Neural cell (in vitro differentiated cells): Measurements from ENCODE around the gene PPOX. TPM values are rescaled to one million over a fixed set of nuclear protein-coding genes. Genes with fewer than 3 reads are reported as not detected.

Experiments
- H2AFZ ChIP-seq: fragments of 200-600, 300-800 bp; sonication (generic), shearing (Covaris generic); 2 replicates; pipeline ENCODE4 v1.6.0; 2014; ENCODE audit warnings: low read depth, mild to moderate bottlenecking, antibody characterized with exemption, low read length, moderate library complexity
- H3F3A ChIP-seq: fragments of 200-600 bp; shearing (Covaris generic); 2 replicates; pipeline ENCODE4 v1.6.1; 2016; ENCODE audit warnings: mild to moderate bottlenecking, moderate library complexity, mixed read lengths, antibody characterized with exemption, low read length; ENCODE audit not compliant: insufficient read depth, poor library complexity, severe bottlenecking
- H3K27ac ChIP-seq: fragments of 200-600, 300-800 bp; sonication (generic), shearing (Covaris generic); 2 replicates; pipeline ENCODE4 v1.5.1; 2014; ENCODE audit warnings: mild to moderate bottlenecking, low read length, moderate library complexity
- H3K27me3 ChIP-seq: fragments of 300-800, 200-600 bp; sonication (generic), shearing (Covaris generic); 2 replicates; pipeline ENCODE4 v1.6.0; 2014; ENCODE audit warnings: mild to moderate bottlenecking, low read depth, low read length, moderate library complexity; ENCODE audit not compliant: insufficient read depth
- H3K36me3 ChIP-seq: fragments of 300-800, 200-600 bp; sonication (generic), shearing (Covaris generic); 2 replicates; pipeline ENCODE4 v1.5.1; 2014; ENCODE audit warnings: mild to moderate bottlenecking, antibody characterized with exemption, low read length, moderate library complexity; ENCODE audit not compliant: insufficient read depth
- H3K4me2 ChIP-seq: fragments of 300-800, 200-600 bp; sonication (generic), shearing (Covaris generic); 2 replicates; pipeline ENCODE4 v1.6.0; 2014; ENCODE audit warnings: mild to moderate bottlenecking, low read length
- H3K4me3 ChIP-seq: fragments of 300-800, 200-600 bp; sonication (generic), shearing (Covaris generic); 2 replicates; pipeline ENCODE4 v1.5.1; 2014; ENCODE audit warnings: mild to moderate bottlenecking, low read length, moderate library complexity
- H3K79me2 ChIP-seq: fragments of 200-600 bp; shearing (Covaris generic); replicated peaks from 2 replicates; pipeline ENCODE4 v1.6.0; 2014; ENCODE audit warnings: mild to moderate bottlenecking, low read length, moderate library complexity; ENCODE audit not compliant: insufficient read depth
- H3K9ac ChIP-seq: fragments of 300-800, 200-600 bp; sonication (generic), shearing (Covaris generic); 2 replicates; pipeline ENCODE4 v1.6.1; 2016; ENCODE audit warnings: mild to moderate bottlenecking, low read length, mixed read lengths
- H3K9me2 ChIP-seq: fragments of 200-600 bp; shearing (Covaris generic); 2 replicates; pipeline ENCODE4 v1.6.1; 2016; ENCODE audit warnings: mild to moderate bottlenecking, low read length, mixed read lengths; ENCODE audit not compliant: insufficient read depth
- H3K9me3 ChIP-seq: fragments of 200-600, 300-800 bp; sonication (generic), shearing (Covaris generic); 2 replicates; pipeline ENCODE4 v1.6.1; 2016; ENCODE audit warnings: mild to moderate bottlenecking, mixed run types, low read length, moderate library complexity, mixed read lengths
- H4K20me1 ChIP-seq: fragments of 200-600 bp; shearing (Covaris generic); 2 replicates; pipeline ENCODE4 v1.6.1; 2016; ENCODE audit warnings: mild to moderate bottlenecking, mixed run types; ENCODE audit not compliant: insufficient read depth
- CTCF ChIP-seq: fragments of 450-650 bp; IDR thresholded peaks from 2 replicates; pipeline ENCODE4 v1.5.1; 2014; ENCODE audit warnings: antibody characterized with exemption, mild to moderate bottlenecking, moderate library complexity; ENCODE audit not compliant: poor library complexity, severe bottlenecking
- EP300 ChIP-seq: fragments of 450-650 bp; conservative IDR thresholded peaks from 2 replicates; pipeline ENCODE4 v1.6.1; 2014; ENCODE audit warnings: antibody characterized with exemption, mild to moderate bottlenecking, moderate library complexity; ENCODE audit not compliant: poor library complexity, severe bottlenecking
- EZH2 ChIP-seq: fragments of 200-600, 300-800 bp; shearing (Covaris generic), sonication (generic); IDR thresholded peaks from 2 replicates; pipeline ENCODE4 v1.6.1; 2014; ENCODE audit warnings: antibody characterized with exemption, low read length, borderline replicate concordance, mild to moderate bottlenecking; ENCODE audit not compliant: insufficient read depth, poor library complexity, severe bottlenecking
- MXI1 ChIP-seq: fragments of 450-650 bp; conservative IDR thresholded peaks from 2 replicates; pipeline ENCODE4 v1.6.1; 2014; ENCODE audit warnings: antibody characterized with exemption, mild to moderate bottlenecking; ENCODE audit not compliant: poor library complexity, severe bottlenecking
- POLR2AphosphoS5 ChIP-seq: IDR thresholded peaks from 2 replicates; pipeline ENCODE4 v1.6.1; 2012
- RAD21 ChIP-seq: fragments of 450-650 bp; conservative IDR thresholded peaks from 2 replicates; pipeline ENCODE4 v1.6.1; 2014; ENCODE audit warnings: antibody characterized with exemption, mild to moderate bottlenecking, moderate library complexity
- REST ChIP-seq: IDR thresholded peaks from 2 replicates; pipeline ENCODE4 v1.6.1; 2012; ENCODE audit warnings: borderline replicate concordance
- SMC3 ChIP-seq: fragments of 450-650 bp; conservative IDR thresholded peaks from 2 replicates; pipeline ENCODE4 v1.6.1; 2014; ENCODE audit warnings: antibody characterized with exemption, mild to moderate bottlenecking, moderate library complexity; ENCODE audit not compliant: poor library complexity
- TAF1 ChIP-seq: IDR thresholded peaks from 2 replicates; pipeline ENCODE4 v1.6.1; 2012; ENCODE audit warnings: low read depth
- polyA plus RNA-seq: library from polyadenylated mRNA; depleted of rRNA; stranded (reverse); fragments of >200 nt; gene quantifications from 2 replicates; pipeline ENCODE4 v1.2.3, GENCODE V29; 2014

PPOX gene
- polyA plus RNA-seq, 1 donor from 2014 or later = 93.9 TPM

DNA sequence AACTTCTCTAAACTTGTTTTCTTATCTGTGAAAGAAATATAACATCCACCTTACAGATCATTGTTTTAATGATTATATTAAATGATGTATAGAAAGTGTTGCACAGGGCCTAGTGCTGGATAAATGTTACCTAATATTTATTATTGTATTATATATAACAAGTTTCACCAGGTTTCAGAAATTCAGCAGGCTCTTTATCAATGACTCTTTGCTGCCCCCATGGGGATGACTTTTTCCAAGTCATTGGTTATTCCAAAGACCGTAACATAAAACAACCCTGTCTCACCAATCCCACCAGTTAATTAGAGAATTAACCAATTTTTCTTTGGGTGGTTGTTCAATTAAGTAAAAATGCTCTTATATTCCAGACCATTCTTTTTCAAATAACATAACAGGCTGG, 26.5 kb upstream of the PPOX start:
- no peak for TF ChIP-seq TAF1
- peak; percentile 60 for TF ChIP-seq CTCF
- no peak for TF ChIP-seq MXI1
- no peak for TF ChIP-seq POLR2AphosphoS5
- TF ChIP-seq REST = no peak
- no peak for TF ChIP-seq EP300
- TF ChIP-seq EZH2 = no peak
- peak; percentile 62 for TF ChIP-seq RAD21
- peak; percentile 45 for TF ChIP-seq SMC3

DNA sequence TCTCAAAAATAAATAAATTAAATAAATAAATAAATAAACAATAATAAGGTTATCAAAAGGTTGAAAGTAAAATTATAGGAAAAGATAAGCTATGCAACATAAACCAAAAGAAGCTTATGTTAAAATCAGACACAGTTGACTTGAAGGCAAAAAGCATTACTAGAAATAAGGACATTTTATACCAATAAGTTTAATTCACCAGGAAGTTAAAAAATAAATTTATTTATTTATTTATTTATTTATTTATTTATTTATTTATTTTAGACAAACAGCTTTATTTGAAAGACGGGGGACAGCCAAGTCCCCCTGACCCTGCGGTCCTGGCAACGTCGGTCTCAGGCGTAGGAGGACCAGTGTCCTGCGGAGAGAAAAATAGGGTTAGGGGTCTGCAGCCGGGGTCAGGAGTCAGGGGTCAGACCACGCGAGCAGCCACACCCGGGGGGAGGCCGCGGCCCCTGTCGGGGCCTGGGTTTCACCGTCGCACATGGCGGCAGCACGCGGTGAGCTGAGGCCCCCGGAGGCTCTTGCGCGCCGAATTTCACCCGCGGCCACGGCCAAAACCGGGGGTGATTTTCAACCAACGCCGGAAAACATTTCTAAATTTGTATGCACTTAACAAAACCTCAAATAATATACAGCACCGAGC, 25.3 kb upstream of the PPOX start:
- no peak overlapping the region for H3K27ac ChIP-seq
- H3K9me2 ChIP-seq = no peaks in the 10 kb centered on the region
- H2AFZ ChIP-seq = no peak overlapping the region
- H3K27me3 ChIP-seq = no peaks in the 10 kb centered on the region
- no peak overlapping the region for H3K9ac ChIP-seq
- H3K9me3 ChIP-seq = no peaks in the 10 kb centered on the region
- no peak overlapping the region for H3K4me2 ChIP-seq
- no peak for TF ChIP-seq EZH2
- no peak for TF ChIP-seq POLR2AphosphoS5
- TF ChIP-seq SMC3 = no peak
- TF ChIP-seq EP300 = no peak
- no peak for TF ChIP-seq MXI1
- TF ChIP-seq CTCF = no peak
- H3F3A ChIP-seq = no peaks in the 10 kb centered on the region
- no peaks in the 10 kb centered on the region for H3K36me3 ChIP-seq
- no peak overlapping the region for H3K4me3 ChIP-seq
- H4K20me1 ChIP-seq = no peaks in the 10 kb centered on the region
- no peaks in the 10 kb centered on the region for H3K79me2 ChIP-seq

More for the DNA sequence above, 26.5 kb upstream of the PPOX start:
- no peaks in the 10 kb centered on the region for H3K27me3 ChIP-seq
- no peaks in the 10 kb centered on the region for H3F3A ChIP-seq
- H3K27ac ChIP-seq = no peak overlapping the region
- H4K20me1 ChIP-seq = no peaks in the 10 kb centered on the region
- no peak overlapping the region for H2AFZ ChIP-seq
- no peak overlapping the region for H3K4me3 ChIP-seq
- H3K9me2 ChIP-seq = no peaks in the 10 kb centered on the region
- no peak overlapping the region for H3K4me2 ChIP-seq
- no peaks in the 10 kb centered on the region for H3K79me2 ChIP-seq
- H3K9ac ChIP-seq = no peak overlapping the region
- no peaks in the 10 kb centered on the region for H3K9me3 ChIP-seq
- no peaks in the 10 kb centered on the region for H3K36me3 ChIP-seq
